ENCODE results near the gene VWDE. TPM values are rescaled to one million over a fixed set of nuclear protein-coding genes. Genes with fewer than 3 reads are reported as not detected.

Gene VWDE
- total and polyA plus RNA-seq, 2 of the 13 experiments (the other 11 are each of a cell fraction or from before 2014, with no cell fraction given): 0.12 to 0.27 TPM

- Histone ChIP-seq H3K4me1 (ENCODE audit: insufficient read depth, low read length) (no peaks in the 10 kb centered on the region), H3K9ac (ENCODE audit: insufficient read depth, low read depth, low read length) (no peak overlapping the region), H3K36me3 (replicated peaks in 1 of 2; ENCODE audit: control insufficient read depth in 1 of 2, insufficient read depth in 2 of 2, low read length in 2 of 2) (no peaks in the 10 kb centered on the region), H4K20me1 (ENCODE audit: insufficient read depth, low read length) (no peaks in the 10 kb centered on the region), H3K4me3 (replicated peaks in 1 of 3; ENCODE audit: insufficient read depth in 1 of 3, low read depth in 2 of 3, low read length in 3 of 3) (no peak overlapping the region), H3K4me2 (ENCODE audit: low read depth, low read length) (no peak overlapping the region), H3K9me3 (ENCODE audit: low read length) (no peaks in the 10 kb centered on the region), H3K79me2 (ENCODE audit: insufficient read depth, low read length) (no peaks in the 10 kb centered on the region), H3K27me3 (ENCODE audit: control insufficient read depth in 1 of 2, insufficient read depth in 2 of 2, low read length in 2 of 2) (no peaks in the 10 kb centered on the region), H3K27ac (ENCODE audit: extremely low read length, insufficient read depth, low read length) (no peak overlapping the region), H2AFZ (ENCODE audit: low read length) (no peak overlapping the region)
- no peak for DNase-seq (ENCODE audit: low spot score)
- POLR2A ChIA-PET: no interaction called here
- no peak for ATAC-seq
- TF ChIP-seq ZSCAN29 (CRISPR knock-in tag; conservative IDR thresholded peaks at IDR 0.05): no peak
- intact Hi-C loops (cut with micrococcal nuclease; ENCODE audit: unreplicated experiment): no loop called here
- in situ Hi-C loops (cut with HindIII; ENCODE audit: extremely low pct_ligation_motif_present, low pct_unique_long_range_greater_than_20kb): no loop called here
- no TSS peak for BruUV-seq (replicated peaks)
- CTCF ChIA-PET (ENCODE audit: low intra/inter-chr PET ratio, low total read pairs): no interaction called here
- FAIRE-seq: no peak
- WGBS (ENCODE audit: low lambda C conversion rate): 45% methylated on average over 7 of the region's 7 CpGs
Measured at GRCh38 chr7:12370249-12370648, 33.4 kb downstream of the VWDE start.

GRCh38 chr7:12369756-12370155 is 33.9 kb downstream of the VWDE start:
- intact Hi-C loops (cut with micrococcal nuclease; ENCODE audit: unreplicated experiment): no loop called here
- H3K4me3 ChIP-seq (replicated peaks in 1 of 3; ENCODE audit: insufficient read depth in 1 of 3, low read depth in 2 of 3, low read length in 3 of 3): no peak overlapping the region
- no peaks in the 10 kb centered on the region for H3K79me2 ChIP-seq (ENCODE audit: insufficient read depth, low read length)
- no peaks in the 10 kb centered on the region for H4K20me1 ChIP-seq (ENCODE audit: insufficient read depth, low read length)
- 6% methylated on average over 6 of the region's 6 CpGs for WGBS (ENCODE audit: low lambda C conversion rate)
- H2AFZ ChIP-seq (ENCODE audit: low read length): no peak overlapping the region
- ChIA-PET CTCF (ENCODE audit: low intra/inter-chr PET ratio, low total read pairs) (no interaction called here), POLR2A (no interaction called here)
- no TSS peak for BruUV-seq (replicated peaks)
- no peak overlapping the region for H3K27ac ChIP-seq (ENCODE audit: extremely low read length, insufficient read depth, low read length)
- no peaks in the 10 kb centered on the region for H3K9me3 ChIP-seq (ENCODE audit: low read length)
- FAIRE-seq (no peak), DNase-seq (ENCODE audit: low spot score) (no peak), ATAC-seq (no peak)
- no peak overlapping the region for H3K4me2 ChIP-seq (ENCODE audit: low read depth, low read length)
- no peak for TF ChIP-seq ZNF10 (CRISPR knock-in tag; IDR thresholded peaks at IDR 0.05; ENCODE audit: borderline replicate concordance, low read depth)
- no peak for TF ChIP-seq HIVEP1 (CRISPR knock-in tag; IDR thresholded peaks at IDR 0.05)
- no peak for TF ChIP-seq TBL1XR1 (IDR thresholded peaks at IDR 0.05; ENCODE audit: borderline replicate concordance, low read length, partially characterized antibody)
- no peak for TF ChIP-seq PRMT3 (CRISPR knock-in tag; IDR thresholded peaks at IDR 0.05; ENCODE audit: borderline replicate concordance, low read depth)
- no peak for TF ChIP-seq KMT2B (CRISPR knock-in tag; IDR thresholded peaks at IDR 0.05)
- no peak for TF ChIP-seq ZFP91 (CRISPR knock-in tag; IDR thresholded peaks at IDR 0.05; ENCODE audit: borderline replicate concordance)
- TF ChIP-seq ZNF556 (CRISPR knock-in tag; IDR thresholded peaks at IDR 0.05; ENCODE audit: borderline replicate concordance): no peak
- no peaks in the 10 kb centered on the region for H3K36me3 ChIP-seq (replicated peaks in 1 of 2; ENCODE audit: control insufficient read depth in 1 of 2, insufficient read depth in 2 of 2, low read length in 2 of 2)
- in situ Hi-C loops (cut with HindIII; ENCODE audit: extremely low pct_ligation_motif_present, low pct_unique_long_range_greater_than_20kb): no loop called here
- H3K9ac ChIP-seq (ENCODE audit: insufficient read depth, low read depth, low read length): no peak overlapping the region
- H3K4me1 ChIP-seq (ENCODE audit: insufficient read depth, low read length): no peaks in the 10 kb centered on the region
- no peaks in the 10 kb centered on the region for H3K27me3 ChIP-seq (ENCODE audit: control insufficient read depth in 1 of 2, insufficient read depth in 2 of 2, low read length in 2 of 2)

Measured in HepG2 (cell line).